ENCODE results near the gene USP38.
"Not testable (repeated sequence)": the region's sequence is repeated elsewhere in the genome, so short reads cannot be mapped to it uniquely, and the experiment has no call there.

Gene USP38

DNA sequence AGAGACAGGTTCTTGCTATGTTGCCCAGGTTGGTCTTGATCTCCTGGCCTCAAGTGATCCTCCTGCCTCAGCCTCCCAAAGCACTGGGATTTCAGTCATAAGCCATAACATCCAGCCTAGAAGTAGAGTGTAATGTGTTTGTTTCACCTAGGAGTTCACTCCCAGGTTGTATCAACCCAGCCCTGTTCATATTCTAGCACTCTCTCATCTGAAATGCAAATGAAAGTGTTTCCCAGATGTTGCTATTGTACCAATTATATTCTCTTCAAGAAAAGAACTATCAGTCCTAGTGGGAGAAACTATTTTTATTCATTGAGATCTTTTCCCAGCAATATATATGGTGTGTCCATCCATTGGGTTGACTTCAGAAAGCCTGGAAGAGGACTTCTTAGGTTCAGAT is 72.6 kb downstream of the USP38 start:
- no peak for DNase-seq

- no peak for DNase-seq
Observed at GRCh38 chr4:143260750-143261149, 76.0 kb downstream of the USP38 start.

DNA sequence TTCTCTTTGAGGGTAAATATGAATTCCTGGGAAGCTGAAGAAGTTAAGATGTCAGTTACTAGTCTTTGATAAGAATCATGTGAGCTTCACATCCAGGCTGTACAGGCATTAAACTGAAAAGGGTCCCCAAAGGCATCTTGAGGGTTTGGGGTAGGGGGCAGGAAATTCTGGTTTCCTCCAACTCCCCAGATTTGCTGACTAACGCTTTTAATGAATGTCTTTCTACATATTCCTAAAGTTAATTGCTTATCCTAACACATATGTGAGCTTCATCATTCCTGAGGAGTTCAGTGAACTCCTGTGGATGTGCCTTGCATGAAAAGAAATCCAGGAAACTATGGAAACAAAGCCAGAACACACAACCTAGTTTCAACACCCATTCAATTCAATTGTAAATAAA is 78.1 kb downstream of the USP38 start:
- no peak for DNase-seq

GRCh38 chr4:143267690-143268089 is 83.0 kb downstream of the USP38 start:
- DNase-seq, result not testable (repeated sequence)

DNA sequence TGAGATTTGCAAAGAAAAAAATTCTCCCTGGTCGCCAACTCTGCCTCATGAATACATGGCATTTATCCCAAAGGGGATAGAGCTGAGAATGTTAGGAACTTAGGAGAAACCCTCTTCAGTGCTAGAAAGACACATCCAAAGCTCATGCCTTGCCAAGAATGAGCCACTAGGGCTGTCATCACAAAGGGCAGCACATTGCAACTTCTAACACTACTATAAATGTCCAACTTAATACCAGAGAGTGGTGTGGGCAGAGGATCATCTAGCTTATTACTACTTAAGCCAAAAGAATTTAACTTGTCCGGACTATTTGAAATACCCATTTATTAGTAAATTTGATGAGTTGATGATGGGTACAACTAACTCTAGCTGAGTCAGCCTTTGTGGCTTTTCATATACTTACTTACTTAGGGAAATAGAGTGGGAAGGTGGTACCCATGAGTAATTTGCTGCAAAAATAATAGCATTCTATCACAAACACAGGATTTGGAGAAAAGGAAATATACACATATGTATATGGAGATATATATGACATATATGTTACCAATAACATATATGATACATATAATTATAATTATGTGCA is 85.6 kb downstream of the USP38 start:
- DNase-seq, result no peak
